ENCODE measurements around the gene FILIP1. TPM values are rescaled to one million over a fixed set of nuclear protein-coding genes. Genes with fewer than 3 reads are reported as not detected.

FILIP1 gene
- total and polyA plus RNA-seq, 10 of the 15 experiments (the other 5 are each of a cell fraction or from before 2014, with no cell fraction given), result 0.23 to 2.0 (median 0.44) TPM

GRCh38 chr6:75483136-75483952, 10.3 kb downstream of the FILIP1 start (continued):
- TF ChIP-seq CBFB (IDR thresholded peaks at IDR 0.05; ENCODE audit: low read depth) (no peak), ATF2 (IDR thresholded peaks at IDR 0.05; ENCODE audit: low read length) (no peak), BACH1 (IDR thresholded peaks at IDR 0.05; ENCODE audit: borderline replicate concordance) (no peak), RAD51 (IDR thresholded peaks at IDR 0.05) (no peak)

- in situ Hi-C loops (cut with MboI), result no loop called here
- Histone ChIP-seq H3K4me1 (ENCODE audit: control insufficient read depth, insufficient read depth, low read length) (0 out of 2 replicates have a peak, but pooled peaks cover 4% of the 10 kb centered on the region), H3K36me3 (ENCODE audit: control insufficient read depth in 2 of 2, insufficient read depth in 2 of 2, low read length in 1 of 2) (no peaks in the 10 kb centered on the region), H3K27me3 (replicated peaks in 1 of 2; ENCODE audit: control insufficient read depth in 2 of 2, insufficient read depth in 2 of 2, low read length in 1 of 2) (no peaks in the 10 kb centered on the region), H3K9ac (ENCODE audit: control insufficient read depth, insufficient read depth, low read length) (no peak overlapping the region), H3K4me3 (no peak overlapping the region), H3K79me2 (ENCODE audit: control insufficient read depth, insufficient read depth, low read length) (no peaks in the 10 kb centered on the region), H3K4me2 (ENCODE audit: control insufficient read depth, insufficient read depth) (no peak overlapping the region), H3K9me3 (replicated peaks; ENCODE audit: control insufficient read depth, insufficient read depth, low read length) (no peaks in the 10 kb centered on the region), H4K20me1 (ENCODE audit: control insufficient read depth, insufficient read depth) (no peaks in the 10 kb centered on the region), H3K27ac (ENCODE audit: control insufficient read depth, insufficient read depth) (no peak overlapping the region), H2AFZ (ENCODE audit: control insufficient read depth, low read depth, low read length) (no peak overlapping the region)
- FAIRE-seq (peak; percentile 7), ATAC-seq (no peak), DNase-seq (ENCODE audit: low read depth, low spot score) (no peak)
- SMC1A ChIA-PET (ENCODE audit: uncharacterized antibody, unreplicated experiment), result interaction anchor here (0.8 to 6.1 kb wide), 14 partner anchors 8 to 133 kb away, joined by 3 to 64 read pairs (median 3); partner anchors contain the start of gene FILIP1
- 46% methylated on average over 4 of the region's 4 CpGs for WGBS (ENCODE audit: insufficient coverage, insufficient replicate concordance, low lambda C conversion rate, missing lambda C conversion rate)
- RAD21 ChIA-PET (ENCODE audit: unreplicated experiment), result interaction anchor here (1.0 to 1.6 kb wide), 5 partner anchors 11 to 216 kb away, joined by 3 to 14 read pairs (median 3); partner anchors contain the start of gene FILIP1
- intact Hi-C loops (cut with micrococcal nuclease; ENCODE audit: unreplicated experiment), result no loop called here
- BruUV-seq (replicated peaks), result no TSS peak
- TF ChIP-seq HDAC2 (IDR thresholded peaks at IDR 0.05) (no peak), BHLHE40 (IDR thresholded peaks at IDR 0.05; ENCODE audit: borderline replicate concordance in 1 of 2, low read depth in 2 of 2, low read length in 1 of 2) (peak in 1 of 2 experiments; percentile 21; a peak in 1 of 4 replicates), ZBTB33 (IDR thresholded peaks at IDR 0.05) (no peak), WRNIP1 (IDR thresholded peaks at IDR 0.05; ENCODE audit: borderline replicate concordance, low read depth, low read length) (no peak), SREBF2 (IDR thresholded peaks at IDR 0.05; ENCODE audit: low read length) (no peak)
- POLR2A ChIA-PET, result interaction anchor here (0.6 to 1.7 kb wide), 5 partner anchors 10 to 270 kb away, joined by 3 to 8 read pairs (median 4); partner anchors contain the start of gene FILIP1
- CTCF ChIA-PET, result interaction anchor here (0.6 to 2.3 kb wide), 7 partner anchors 11 to 269 kb away, joined by 3 to 9 read pairs (median 3); partner anchors contain the start of gene FILIP1
Observed at GRCh38 chr6:75481936-75482593, 11.5 kb downstream of the FILIP1 start.

All from GM12878 (cell line).